GM21529 (cell line): ENCODE results near the gene FOLR2.

Experiments used
- ATAC-seq: cut with Tn5 transposase; IDR thresholded peaks from one replicate; pipeline ENCODE4 v1.9.1; 2021; ENCODE audit not compliant: unreplicated experiment

FOLR2 gene

DNA sequence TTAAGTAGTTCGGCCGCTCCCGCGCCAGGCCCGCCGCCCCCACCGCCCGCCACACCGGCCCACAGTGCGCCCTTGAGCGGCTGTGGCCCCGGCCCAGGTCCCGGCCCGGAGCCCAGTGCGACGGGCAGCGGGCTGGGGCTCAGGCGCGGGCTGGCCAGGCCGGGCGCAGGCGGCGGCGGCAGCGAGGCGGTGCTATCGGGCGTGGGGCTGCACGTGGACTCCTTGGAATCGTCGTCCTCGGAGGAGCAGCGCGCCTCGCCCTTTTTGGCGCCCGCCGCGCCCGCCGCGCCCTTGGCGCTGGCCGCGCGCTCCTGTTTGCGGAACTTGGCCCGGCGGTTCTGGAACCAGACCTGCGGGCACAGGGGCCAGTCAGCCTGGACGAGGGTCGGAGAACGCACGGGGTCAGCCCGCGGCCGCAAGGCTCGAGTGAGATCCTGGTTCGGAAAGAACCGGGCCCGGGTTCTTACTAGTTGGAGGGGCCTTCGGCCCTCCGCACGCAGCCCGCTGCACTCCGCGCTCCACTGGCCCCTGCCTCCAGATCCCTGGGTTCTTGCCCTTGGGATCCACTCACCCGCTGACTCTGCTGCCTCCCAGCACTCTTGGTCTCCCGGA lies 23.4 kb downstream of the FOLR2 start:
- ATAC-seq: no peak

DNA sequence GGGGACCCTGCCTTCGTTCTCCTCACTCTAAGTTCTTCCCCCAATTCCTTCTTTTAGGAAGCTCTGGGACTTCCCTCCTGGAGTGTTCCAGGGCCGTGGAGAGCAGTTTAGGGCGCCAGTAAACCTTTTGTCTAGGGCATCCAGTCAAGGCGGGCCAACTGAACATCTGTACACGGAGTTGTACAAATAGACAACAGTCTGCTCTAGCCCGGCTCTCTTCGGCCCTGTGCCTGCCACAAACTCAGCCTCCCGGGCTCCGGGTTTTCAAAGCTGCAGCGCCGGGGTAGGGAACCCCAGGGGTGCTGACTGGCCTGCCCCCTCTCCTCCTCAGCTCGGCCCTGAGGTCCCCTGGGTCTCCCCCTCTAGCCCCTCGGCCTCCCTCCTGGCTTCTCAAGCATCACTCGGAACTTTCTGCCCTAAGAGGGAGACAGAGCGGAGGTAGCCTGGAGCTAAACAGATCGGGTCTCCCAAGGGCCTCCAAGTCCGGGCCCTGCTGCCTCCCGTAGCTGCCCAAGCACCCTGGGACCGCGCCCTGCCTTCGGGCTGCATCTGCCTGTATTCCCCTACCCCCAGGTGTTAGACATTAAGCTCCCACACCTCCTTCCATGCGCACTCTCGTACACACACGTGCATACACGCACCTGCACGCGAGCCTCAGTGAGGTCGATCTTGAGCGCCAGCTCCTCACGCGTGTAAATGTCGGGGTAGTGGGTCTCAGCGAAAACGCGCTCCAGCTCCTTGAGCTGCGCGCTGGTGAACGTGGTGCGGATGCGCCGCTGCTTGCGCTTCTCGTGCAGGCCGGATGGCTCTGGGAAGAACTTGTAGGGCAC lies 24.1 kb downstream of the FOLR2 start:
- no peak for ATAC-seq

DNA sequence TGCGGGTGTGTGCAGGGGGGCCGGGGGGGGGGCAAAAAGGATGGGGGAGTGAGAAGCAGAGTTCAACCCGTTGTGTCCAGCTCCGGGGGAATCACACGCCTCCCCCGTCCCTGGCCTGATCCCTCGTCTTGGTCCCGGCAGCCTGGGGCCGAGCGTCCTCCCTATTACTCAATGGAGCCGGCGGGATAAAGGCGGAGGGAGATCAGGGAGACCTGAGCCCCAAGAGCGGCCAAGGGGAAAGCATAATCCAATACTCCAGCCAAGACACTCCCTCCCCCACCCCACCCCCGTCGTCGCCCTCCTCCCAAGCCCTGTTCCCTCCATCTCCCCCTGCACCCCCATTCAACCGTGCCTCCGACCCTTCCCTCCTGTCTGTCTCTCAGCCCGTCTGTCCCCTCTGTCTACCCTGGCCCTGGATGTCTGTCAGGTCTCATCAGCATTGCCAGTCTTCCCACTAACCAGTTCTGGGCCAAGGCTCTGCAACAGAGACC lies 24.7 kb downstream of the FOLR2 start:
- no peak for ATAC-seq

DNA sequence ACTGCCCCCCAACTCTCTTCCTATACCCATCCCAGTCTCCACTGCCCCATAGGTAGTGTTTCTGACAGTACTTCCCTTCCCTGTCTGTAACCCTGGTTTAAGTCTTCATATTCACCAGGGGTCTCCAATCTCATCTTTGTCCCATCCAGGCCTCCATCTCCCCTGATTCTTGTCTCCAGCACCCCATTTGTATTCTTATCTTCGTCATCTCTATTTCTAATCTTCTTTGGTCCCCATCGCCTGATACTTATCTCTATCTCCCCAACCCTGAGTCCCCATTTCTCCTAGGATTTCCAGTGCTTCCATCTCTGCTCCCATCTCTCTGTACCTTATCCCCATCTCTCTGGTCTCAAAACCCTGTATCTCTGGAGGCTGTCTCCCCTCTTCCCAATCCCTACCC lies 25.5 kb downstream of the FOLR2 start:
- no peak for ATAC-seq

DNA sequence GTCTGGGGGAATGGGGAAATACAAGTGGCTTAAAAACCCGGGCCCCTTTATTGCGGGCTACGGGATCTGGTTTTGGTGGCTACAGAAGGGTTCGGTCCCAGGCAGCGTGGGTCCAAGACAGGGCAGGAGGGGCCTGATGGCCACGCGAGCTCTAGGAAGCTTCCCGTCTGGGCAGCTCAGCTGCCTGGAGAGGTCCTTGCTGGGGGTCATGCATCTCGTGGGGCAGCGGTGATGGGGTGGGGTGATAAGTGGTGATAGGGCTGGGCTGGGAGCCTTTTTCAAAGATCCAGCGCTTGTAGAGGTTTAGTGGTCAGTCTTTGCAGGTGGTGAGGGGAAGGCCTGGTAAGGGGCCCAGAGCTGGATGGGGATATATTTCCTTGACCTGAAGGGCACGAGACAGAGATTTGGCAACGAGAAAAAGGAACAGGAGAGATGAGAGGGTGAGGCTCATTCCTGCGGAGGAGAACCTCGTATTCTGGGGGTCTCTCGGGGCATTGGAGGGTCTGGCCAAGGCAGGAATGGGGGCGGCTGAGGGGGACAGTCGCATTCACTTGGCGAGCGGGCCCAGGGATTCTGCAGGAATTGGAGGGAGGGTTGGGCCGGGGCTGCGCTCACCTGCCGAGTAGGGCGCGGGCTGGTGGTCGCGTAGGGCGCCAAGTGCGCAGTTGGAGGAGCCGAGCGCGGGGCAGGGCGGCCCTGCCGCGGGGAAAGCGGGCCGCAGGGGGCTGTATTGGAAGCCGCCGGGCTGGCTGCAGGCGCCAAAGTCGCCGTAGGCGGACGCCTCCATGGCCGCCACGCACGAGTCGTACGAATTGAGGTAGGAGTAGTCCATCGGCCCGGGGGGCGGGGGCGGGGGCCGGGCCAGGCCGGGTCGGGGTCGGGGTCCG lies 26.8 kb downstream of the FOLR2 start:
- ATAC-seq: no peak

DNA sequence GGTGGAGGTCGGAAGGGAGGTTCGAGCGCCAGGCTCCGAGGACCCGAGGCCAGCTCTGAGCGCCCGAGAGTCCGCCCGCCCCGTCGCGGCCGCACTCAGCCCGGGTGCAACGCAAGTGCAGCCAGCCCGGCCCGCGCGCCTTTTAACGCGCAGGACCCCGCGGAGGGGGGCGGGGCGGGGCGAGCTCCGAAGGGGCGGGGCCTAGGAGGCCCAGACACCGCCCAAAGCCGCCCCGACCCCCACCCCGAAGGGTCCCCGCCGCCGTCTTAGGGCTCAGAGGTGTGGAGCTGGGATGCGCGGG lies 27.4 kb downstream of the FOLR2 start, which contains the start of gene PHOX2A:
Gene PHOX2A, minus strand, starts transcription at position 117 of the 301 bp plus-strand sequence. CDS start 172 bp downstream, outside the sequence.
- ATAC-seq: no peak

DNA sequence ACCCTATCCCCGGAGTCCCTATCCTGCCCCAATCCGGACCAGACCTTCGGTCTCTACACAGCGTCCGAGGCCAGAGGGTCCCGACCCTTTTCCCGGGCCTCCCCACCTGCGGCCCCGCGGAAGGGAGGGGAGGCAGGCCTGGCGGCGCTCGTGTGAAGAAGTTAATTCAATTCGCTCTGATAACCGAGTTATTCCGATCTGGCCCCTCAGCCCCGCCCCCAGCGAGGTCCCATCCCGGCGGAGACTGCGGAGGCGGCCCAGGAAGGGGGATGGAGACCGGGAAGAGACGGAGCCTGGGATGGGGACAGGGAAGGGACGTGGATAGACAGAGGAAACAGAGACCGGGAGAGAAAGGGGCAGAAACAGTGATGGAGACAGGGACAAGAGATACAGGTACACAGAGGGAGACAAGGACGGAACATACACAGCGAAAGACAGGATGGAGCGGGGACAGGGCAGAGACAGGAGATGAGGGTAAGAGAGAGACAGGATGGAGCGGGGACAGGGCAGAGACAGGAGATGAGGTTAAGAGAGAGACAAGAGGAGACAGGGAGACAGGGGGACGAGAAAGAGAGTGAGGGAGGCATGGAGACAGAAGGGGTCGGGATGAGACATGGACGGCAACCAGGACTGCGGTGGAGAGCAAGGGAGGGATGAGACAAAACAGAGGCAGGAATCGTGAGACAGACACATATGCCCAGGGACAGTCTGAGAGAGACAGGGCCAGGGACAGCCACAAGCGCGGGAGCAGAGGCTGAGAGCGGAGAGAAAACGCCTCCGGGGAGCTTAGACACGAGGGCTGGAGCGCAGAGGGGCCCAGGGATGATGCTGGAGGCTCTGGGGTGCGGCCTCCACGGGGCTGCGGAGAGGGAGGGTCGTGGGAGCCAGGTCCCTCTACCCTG lies 28.0 kb downstream of the FOLR2 start:
- no peak for ATAC-seq

DNA sequence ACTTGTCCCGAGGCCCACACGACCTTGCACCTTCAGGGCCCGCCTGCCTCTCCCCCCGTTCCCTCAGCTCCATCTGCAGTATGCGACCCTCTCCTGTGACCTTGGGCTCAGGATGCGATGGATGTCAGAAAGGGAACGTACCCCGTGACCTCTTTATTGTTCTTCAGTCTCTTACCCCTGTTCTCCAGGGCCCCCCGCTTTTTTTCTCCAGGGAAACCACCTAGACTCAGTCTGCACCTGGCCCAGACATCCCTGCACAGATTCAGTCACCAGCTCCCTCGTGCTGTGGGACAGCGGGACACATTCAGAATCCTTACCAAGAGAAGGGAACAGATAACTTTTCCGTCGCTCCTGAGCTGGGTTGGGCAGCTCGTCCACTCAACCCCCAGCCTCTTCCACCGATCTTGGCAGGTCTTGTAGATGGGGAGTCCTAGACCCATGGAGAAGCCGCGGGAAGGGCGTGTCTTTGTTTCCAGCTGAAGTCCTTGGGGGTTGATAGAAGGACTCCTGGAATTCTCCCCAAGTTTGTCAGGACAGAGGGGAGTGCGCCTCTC lies 28.7 kb downstream of the FOLR2 start:
- ATAC-seq: no peak

DNA sequence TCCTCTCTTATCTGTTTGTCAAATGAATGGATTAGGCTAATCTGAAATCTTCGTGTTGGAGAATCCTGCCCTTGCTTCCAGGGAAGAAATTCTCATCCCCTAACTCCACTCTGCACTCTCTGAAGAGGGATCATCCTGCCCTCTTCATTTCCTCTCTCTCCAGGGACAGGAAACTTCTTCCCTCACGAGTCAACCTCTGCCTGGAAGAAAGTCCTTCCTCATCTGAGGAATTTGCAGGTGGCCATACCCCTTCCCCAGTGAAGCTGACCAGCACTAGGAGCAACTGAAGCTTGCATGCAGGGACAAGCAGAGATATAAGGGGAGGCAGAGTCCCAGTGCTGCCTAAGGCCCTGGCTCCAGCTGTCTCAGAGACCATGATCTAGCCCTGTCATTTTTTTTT lies 31.0 kb downstream of the FOLR2 start:
- no peak for ATAC-seq

DNA sequence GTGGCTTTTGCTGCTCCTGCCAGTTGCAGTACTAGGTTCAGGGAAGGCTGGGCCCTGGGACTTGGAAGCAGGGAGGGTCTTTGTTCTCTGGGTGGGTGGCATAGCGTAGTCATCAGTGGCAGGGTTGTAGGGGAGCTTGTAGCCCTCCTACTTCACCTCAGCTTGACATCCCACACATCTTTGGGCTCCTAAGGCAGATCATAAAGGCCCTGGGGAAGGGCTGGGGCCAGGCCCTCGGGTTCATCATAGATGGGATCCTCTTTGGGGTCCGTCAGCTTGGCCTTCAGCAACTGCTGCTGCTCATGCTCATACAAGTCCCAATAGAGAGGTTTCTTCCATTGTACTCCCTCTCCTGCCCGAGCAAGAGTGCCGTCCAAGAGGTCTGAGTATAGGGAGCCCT lies 33.4 kb downstream of the FOLR2 start:
- ATAC-seq: no peak

DNA sequence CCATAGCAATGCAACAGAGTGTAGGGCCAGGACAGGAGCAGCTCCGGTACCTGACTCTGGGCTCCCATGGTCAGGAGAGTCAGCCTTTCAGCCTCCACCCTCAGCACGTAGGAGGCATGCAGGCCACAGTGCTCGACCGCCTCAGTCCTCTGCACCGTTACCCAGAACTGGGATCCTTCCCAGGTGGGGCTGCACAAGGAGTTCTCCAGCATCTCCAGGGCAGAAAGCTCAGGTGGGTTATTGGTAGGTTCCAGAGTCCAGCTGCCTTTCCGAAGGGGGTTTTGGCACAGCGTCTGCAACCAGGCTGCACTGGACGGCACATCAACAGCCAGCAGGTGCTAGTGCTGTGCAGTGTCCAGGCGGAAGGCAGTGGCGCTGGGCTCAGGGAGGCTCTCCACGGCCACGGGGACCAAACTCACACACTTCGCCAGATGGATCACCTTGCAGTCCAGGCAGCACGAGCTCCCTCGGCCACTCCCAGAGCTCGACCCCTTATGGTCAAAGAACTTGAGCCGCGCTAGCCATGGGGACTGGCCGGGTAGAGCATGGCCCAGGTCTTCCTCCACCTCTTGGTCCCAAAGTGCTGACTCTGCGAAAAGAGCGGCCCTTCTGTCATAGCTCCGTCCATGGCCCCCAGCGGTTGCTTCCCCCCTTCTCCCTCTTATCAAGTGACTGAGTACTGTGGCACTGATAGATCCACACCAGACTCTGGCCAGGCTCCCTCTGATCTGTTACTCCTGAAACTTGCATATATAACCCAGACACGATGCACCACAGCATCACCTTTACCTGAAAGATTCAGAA lies 34.3 kb downstream of the FOLR2 start:
- ATAC-seq: no peak

DNA sequence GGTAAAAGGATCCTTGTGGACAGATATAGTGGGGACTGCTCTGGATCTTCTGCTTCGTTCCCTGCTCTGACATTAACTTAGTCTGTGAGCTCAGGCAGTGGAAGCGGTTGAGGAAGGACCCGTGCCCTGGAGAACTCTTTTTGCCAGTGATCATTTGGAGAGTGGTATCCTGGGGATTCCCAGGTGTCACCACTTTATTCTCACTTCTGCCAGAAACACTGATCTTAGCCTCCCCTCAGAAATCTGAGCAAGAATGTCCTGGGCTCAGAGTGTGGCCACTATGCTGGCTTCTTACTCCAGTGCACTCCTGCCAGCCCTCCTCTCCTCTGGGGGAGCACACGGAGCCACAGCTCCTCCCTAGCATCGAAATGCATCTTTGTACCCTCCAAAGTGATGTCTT lies 35.0 kb downstream of the FOLR2 start:
- no peak for ATAC-seq

DNA sequence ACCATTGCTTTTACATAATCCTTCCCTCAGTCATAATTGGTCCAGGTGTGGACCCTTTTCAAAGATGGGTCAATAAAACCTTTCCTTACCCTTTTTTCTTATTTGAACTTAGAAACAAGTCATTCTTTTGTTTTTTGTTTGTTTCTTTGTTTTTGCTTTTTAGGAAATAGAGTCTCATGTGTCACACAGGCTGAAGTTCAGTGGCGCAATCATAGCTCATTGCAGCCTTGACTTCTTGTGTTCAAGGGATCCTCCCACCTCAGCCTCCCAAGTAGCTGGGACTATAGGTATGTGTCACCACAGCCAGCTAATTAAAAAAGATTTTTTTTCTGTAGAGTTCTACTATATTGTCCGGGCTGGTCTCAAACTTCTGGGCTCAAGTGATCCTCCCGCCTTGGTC lies 36.8 kb downstream of the FOLR2 start:
- ATAC-seq: no peak

DNA sequence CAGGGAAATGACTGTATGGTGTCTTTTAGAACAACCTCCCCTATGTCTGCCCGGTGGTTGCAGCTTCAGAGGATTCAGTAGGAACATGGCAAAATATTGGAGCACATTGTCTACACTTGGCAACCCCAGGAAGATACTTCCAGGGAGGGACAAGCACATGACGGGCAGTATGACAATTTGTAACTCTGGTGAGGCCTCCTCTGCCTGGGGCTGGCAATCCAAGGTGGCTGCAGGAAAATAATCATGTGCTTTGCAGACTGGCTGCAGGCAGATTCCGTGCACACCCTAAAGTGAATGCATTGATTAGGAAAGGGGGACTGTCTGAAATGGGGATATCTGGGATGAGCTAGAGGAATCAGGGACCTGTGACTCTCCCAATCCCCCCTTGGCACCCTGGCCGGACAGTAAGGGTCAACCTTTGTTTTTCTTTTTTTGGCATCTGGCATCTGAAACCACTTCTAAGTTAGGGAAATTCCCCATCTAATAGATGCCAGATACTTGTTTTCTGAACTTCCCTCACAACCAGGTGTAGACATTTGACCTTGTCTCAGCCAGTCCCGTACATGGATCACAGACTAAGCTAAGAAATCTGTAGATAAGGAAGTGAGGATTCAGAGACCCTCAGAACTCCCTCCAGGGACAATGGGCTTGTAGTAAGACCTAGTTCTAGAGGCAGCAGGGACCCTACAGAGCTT lies 37.9 kb downstream of the FOLR2 start:
- ATAC-seq: no peak

DNA sequence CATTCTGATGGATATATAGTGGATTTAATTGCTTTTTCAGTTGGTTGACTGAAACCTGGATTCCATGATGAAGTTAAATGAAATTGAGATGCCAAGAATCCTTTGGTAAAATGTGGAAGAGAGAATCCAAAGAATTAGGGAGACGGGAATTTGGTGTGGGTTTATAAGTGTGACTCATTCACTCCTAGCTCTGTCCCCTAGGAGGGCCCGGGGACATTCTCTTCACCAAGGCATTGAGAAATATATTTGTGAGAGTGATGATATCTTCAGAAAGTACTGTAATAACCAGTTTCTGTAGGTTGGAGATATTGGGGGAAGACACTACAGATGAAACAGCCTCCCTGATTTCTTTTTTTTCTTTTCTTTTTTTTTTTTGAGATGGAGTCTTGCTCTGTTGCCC lies 41.0 kb downstream of the FOLR2 start:
- ATAC-seq: no peak

DNA sequence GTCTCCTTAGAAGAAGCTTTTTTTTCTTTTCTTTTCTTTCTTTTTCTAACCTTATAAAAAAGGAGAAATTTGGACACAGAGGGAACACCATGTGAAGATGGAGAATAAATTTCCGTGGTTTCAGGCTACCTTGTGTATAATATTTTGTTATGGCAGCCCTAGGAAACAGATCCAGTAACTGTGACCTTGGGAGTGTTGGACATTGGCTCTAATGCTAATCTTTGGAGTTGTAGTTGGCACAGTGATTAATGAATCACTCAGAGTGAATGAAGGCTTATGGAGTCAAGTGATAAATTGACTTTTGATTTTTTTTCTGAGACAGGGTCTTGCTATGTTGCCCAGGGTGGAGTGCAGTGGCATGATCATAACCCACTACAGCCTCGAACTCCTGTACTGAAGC lies 42.9 kb downstream of the FOLR2 start:
- no peak for ATAC-seq

DNA sequence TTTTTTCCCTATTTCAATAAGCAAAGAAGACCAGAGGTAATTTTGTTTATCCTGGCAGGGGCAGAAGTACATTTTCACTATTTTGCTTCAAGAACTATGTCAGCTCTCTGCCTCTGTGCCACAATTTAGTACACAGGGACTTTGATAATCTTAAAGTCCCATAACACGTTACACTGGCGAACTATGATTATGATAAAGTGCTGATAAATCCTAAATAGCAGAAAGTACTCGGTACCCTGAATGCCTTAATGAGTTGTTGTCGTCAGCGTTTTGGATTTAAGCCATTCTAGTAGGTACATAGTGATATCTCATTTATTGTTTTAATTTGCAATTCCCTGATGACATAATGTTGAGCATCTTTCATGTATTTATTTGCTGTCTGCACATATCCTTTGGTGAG lies 44.0 kb downstream of the FOLR2 start:
- ATAC-seq: no peak

DNA sequence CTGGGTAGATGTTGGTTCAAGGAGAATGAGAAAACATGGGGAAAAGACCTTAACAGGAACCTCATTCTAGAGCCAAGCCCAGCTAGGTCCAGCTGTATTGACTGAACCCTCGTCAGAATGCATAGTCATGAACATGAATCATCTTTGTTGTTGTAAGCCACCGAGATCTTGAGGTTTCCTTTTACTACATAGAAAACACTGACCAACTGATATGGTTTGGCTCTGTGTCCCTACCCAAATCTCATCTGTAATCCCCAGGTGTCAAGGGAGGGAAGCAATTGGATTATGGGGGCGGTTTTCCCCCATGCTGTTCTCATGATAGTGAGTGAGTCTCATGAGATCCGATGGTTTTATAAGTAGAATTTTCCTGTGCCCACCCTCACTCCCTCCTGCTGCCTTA lies 46.8 kb downstream of the FOLR2 start:
- no peak for ATAC-seq

DNA sequence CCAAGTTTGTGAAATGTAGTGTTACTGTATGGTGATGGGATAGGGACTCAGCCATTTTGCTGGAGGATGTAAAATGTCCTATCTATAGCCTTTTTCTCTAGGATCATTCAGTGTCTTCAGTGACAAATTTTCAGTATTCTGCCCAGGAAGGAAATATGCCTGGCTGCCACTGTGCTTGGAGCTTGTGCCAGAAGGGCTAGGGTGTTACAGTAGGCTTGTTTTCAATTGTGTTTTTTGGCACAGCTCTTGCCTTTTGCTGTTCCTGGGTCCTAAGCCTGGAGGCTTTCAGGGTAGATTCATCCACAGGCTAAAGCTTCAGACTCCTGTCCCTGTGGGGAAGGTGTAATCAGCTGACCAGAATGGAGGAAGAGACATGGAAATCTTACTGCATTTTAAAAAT lies 49.4 kb downstream of the FOLR2 start:
- no peak for ATAC-seq
